BJ (cell line): Measurements from ENCODE around the gene ASAP2. TPM values are rescaled to one million over a fixed set of nuclear protein-coding genes. Genes with fewer than 3 reads are reported as not detected.

Experiments used
- CTCF ChIA-PET: fragments of 350-600 bp; formaldehyde crosslinking; extraction: SDS; loops from one replicate; lab custom pipeline; 2021; ENCODE audit warnings: antibody characterized with exemption, inconsistent platforms; lab: Yijun Ruan, JAX
- POLR2A ChIA-PET: fragments of 300-600 bp; sonication (Branson Sonifier 250); formaldehyde crosslinking; extraction: SDS; loops from one replicate; lab custom pipeline; 2021; ENCODE audit warnings: antibody characterized with exemption; lab: Charles Lee
- DNase-seq: peaks from one replicate; pipeline ENCODE4 v3.0.0-alpha.2; 2011; ENCODE audit warnings: low read depth
- H3K27me3 ChIP-seq: 2 replicates; pipeline ENCODE4 v1.6.0; 2011; ENCODE audit warnings: low read length; ENCODE audit not compliant: control insufficient read depth, insufficient read depth
- H3K36me3 ChIP-seq: 2 replicates; pipeline ENCODE4 v1.5.1; 2011; ENCODE audit warnings: low read length; ENCODE audit not compliant: control insufficient read depth, insufficient read depth
- H3K4me3 ChIP-seq: 2 replicates; pipeline ENCODE4 v1.5.1; 2011; ENCODE audit warnings: low read depth, mild to moderate bottlenecking, control low read depth, low read length
- polyA plus RNA-seq: library from polyadenylated mRNA; depleted of rRNA; stranded (reverse); fragments of >200 nt; gene quantifications from 2 replicates; pipeline ENCODE4 v1.2.3, GENCODE V29; 2011
- TF ChIP-seq, protein P1 (sequence below): IDR thresholded peaks from 2 replicates; pipeline ENCODE4 v1.5.1; 2011; ENCODE audit warnings: low read depth, mild to moderate bottlenecking, control low read depth, inconsistent platforms, low read length, moderate library complexity; ENCODE audit not compliant: insufficient read depth

The ASAP2 gene
- polyA plus RNA-seq, 1 experiment, result 14.1 TPM

DNA sequence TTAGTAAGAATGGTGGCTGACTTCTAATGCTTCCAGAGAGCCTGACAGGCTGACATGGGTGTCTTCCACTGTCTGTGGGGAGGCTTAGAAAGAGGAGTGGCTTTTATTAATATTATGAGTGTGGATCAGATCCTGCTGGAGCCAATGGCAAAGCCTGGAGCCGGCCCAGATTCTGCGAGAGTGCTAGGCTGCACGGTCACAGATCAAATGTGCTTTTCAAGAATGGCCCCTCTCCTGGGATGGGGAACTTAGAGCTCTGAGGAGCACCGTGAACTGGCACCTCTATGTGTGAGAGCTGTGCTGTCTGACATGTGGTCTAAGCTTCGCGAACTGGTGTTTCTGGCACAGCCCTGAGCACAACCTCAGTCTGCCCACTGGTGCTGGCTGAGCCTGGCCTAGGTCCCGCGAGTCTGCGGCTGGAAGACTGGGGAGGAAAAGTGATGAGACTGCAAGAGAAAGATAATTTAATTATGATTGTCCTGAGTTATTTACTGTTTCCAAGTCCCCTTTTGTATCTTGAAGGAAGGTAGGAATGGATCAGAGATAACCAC, 70.4 kb downstream of the ASAP2 start:
- TF ChIP-seq, protein P1, sequence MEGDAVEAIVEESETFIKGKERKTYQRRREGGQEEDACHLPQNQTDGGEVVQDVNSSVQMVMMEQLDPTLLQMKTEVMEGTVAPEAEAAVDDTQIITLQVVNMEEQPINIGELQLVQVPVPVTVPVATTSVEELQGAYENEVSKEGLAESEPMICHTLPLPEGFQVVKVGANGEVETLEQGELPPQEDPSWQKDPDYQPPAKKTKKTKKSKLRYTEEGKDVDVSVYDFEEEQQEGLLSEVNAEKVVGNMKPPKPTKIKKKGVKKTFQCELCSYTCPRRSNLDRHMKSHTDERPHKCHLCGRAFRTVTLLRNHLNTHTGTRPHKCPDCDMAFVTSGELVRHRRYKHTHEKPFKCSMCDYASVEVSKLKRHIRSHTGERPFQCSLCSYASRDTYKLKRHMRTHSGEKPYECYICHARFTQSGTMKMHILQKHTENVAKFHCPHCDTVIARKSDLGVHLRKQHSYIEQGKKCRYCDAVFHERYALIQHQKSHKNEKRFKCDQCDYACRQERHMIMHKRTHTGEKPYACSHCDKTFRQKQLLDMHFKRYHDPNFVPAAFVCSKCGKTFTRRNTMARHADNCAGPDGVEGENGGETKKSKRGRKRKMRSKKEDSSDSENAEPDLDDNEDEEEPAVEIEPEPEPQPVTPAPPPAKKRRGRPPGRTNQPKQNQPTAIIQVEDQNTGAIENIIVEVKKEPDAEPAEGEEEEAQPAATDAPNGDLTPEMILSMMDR, result no peak
- 0 out of 2 replicates have a peak, but pooled peaks cover 1% of the 10 kb centered on the region for H3K36me3 ChIP-seq
- CTCF ChIA-PET, result no interaction called here
- H3K4me3 ChIP-seq, result no peak overlapping the region
- H3K27me3 ChIP-seq, result no peaks in the 10 kb centered on the region
- POLR2A ChIA-PET, result no interaction called here
- DNase-seq, result no peak

DNA sequence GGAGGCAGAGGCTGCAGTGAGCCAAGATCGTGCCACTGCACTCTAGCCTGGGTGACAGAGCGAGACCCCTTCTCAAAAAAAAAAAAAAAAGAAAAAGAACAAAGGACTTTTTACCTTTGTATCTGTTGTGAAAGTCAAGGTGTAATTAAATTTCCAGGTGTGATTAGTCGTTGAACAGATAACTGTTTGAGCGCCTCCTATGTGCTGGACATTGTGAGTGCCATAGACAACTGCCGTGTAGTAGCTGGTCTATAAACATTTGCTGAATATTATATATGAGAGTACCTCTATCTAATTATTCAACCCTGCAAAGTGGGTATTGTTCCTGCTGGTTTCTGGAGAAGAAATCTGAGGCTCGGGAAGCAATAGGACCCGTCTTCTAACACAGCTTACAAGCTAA, 71.8 kb downstream of the ASAP2 start:
- no peak for DNase-seq
- POLR2A ChIA-PET, result no interaction called here
- TF ChIP-seq, protein P1, result no peak
- CTCF ChIA-PET, result interaction anchor here (0.7 kb wide), 1 partner anchor 13 kb away, joined by 3 read pairs; no protein-coding TSS in a partner anchor
- no peak overlapping the region for H3K4me3 ChIP-seq
- H3K27me3 ChIP-seq, result no peaks in the 10 kb centered on the region
- H3K36me3 ChIP-seq, result 0 out of 2 replicates have a peak, but pooled peaks cover 1% of the 10 kb centered on the region

DNA sequence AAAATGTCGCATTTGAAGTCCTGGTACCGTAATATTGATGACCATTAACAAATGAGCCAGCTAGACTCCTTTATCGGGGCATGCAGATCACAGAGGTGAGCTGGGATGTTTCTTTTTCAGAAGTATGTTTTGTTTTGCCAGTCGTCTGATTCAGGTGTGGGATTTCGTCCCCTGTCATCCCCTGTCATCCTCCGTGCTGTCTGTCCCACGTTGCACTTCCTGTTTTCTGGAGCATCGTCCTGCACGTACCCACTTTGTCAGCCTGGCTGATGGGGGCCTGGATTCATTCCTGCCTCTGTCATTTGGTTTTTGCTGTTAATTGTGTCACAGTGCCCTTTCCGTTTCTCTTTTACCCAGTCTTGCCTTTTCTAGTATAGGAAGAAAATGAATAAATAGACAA, 72.8 kb downstream of the ASAP2 start:
- H3K27me3 ChIP-seq, result no peaks in the 10 kb centered on the region
- 0 out of 2 replicates have a peak, but pooled peaks cover 1% of the 10 kb centered on the region for H3K36me3 ChIP-seq
- TF ChIP-seq, protein P1, result no peak
- no peak overlapping the region for H3K4me3 ChIP-seq
- ChIA-PET CTCF (no interaction called here), POLR2A (no interaction called here)
- DNase-seq, result no peak

DNA sequence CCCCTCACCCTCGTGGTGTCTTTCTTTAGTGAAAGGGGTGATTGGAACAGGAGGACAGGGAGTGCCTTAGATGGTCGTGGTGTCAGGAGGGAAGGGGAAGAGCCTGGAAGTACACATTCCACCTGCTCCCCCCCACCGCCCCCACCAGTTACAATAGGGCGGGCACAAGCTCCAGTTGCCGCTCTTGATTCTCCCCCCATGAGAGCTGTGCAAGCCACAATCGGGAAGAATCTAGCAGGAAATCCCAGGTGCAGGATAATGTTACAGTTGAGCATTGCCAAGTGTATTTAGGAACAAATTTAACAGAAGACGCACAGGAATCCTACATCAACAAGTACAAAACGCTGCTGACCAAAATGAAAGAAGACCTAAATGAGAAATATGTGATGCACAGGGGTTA, 73.6 kb downstream of the ASAP2 start:
- H3K4me3 ChIP-seq, result no peak overlapping the region
- no peaks in the 10 kb centered on the region for H3K27me3 ChIP-seq
- POLR2A ChIA-PET, result no interaction called here
- CTCF ChIA-PET, result no interaction called here
- TF ChIP-seq, protein P1, result no peak
- no peak for DNase-seq
- 0 out of 2 replicates have a peak, but pooled peaks cover 1% of the 10 kb centered on the region for H3K36me3 ChIP-seq

DNA sequence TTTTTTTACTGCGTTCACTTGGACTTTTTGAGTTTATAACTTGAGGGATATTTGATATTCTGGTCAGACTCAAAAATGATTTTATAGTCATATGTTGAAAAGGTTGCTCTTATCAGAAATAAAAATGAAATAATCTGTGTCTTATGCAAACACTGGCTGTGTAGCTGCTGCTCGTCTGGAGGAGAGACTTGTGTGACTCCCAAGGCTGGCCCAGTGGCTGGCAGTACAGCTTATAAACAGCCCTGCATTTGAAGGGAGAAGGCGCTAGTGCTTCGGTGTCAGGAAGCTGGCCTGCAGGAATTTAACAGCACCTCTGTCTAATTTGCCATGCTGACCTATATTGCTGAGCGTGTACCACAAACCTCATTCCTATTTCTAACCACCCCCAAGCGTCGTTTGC, 74.5 kb downstream of the ASAP2 start:
- TF ChIP-seq, protein P1, result no peak
- H3K4me3 ChIP-seq, result no peak overlapping the region
- H3K27me3 ChIP-seq, result no peaks in the 10 kb centered on the region
- H3K36me3 ChIP-seq, result 0 out of 2 replicates have a peak, but pooled peaks cover 1% of the 10 kb centered on the region
- CTCF ChIA-PET, result no interaction called here
- DNase-seq, result no peak
- POLR2A ChIA-PET, result no interaction called here
